NCI-H128 (cell line): ENCODE results near the gene MBNL1.
A peak's percentile ranks its signal among the peaks of the same experiment; 100 is the strongest.

Experiments
- DNase-seq: peaks from one replicate; lab custom pipeline; 2025; ENCODE audit not compliant: unreplicated experiment; lab: John Stamatoyannopoulos, UW

The MBNL1 gene, protein sequence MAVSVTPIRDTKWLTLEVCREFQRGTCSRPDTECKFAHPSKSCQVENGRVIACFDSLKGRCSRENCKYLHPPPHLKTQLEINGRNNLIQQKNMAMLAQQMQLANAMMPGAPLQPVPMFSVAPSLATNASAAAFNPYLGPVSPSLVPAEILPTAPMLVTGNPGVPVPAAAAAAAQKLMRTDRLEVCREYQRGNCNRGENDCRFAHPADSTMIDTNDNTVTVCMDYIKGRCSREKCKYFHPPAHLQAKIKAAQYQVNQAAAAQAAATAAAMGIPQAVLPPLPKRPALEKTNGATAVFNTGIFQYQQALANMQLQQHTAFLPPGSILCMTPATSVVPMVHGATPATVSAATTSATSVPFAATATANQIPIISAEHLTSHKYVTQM

DNA sequence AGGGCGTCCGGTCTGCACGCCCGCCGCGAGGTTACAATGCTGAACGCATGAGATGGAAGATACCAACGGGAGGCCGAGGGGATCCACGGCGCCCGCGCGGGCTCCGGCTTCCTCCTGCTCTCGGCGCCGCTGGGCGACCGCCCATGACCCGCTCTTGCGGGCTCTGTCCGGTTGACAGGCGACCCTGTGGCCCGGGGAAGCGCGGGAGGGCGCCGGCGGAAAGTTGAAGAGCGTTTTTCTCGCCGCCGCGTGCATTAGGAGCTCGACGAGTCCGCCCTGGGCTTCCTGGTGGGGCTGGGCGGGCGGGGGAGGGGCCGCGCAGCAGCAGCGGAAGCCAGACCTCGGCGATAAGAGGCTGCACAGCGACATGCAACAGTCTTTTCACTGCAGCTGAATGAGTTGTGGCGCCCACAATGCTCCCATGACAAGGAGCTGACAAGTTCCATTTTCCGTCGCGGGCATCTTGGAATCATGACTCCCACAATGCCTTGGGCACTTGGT lies at the start of gene MBNL1:
Gene MBNL1, plus strand, starts transcription at position 375 of the 501 bp plus-strand sequence. CDS start 31,265 bp downstream, outside the sequence.
- peak; percentile 66 for DNase-seq

DNA sequence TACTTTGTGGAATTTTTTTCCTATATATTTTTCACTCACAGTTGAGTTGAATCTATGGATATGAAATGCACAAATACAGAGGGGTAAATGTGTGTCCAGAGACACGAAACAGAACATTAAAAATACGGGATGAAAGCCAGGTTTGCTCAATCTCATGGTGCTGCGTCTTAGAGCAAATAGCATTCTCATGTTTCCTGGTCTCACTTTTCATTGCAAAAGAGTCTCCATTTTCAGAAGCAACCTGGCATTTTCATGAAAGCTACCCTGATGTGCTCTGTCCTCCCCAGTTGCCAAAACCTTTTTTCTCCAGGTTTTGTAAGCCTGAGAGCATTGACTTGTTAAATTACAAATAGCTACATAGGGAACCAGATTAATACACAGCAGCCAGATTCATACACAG lies 49.5 kb upstream of the MBNL1 start:
- no peak for DNase-seq

DNA sequence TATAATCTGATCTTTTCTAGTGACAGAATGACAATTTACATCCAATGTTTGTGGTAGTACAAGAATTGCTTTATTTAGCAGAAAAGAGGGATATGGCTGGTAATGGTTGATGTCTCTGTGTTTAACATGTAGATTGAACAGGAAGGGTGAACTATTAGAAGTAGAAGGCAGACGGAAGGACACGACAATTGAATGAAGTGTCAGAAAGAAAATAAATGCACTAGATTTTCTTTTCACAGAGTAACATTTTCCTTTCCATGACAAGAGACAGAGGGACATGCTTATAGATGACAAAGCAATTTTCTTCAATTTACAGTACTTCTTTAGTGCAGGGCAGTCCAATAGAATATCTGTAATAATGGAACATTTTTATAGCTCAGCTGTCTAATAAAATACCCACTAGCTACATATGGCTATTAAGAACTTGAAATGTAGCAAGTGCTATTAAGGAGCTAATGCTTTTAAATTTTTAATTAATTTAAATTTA lies 48.9 kb upstream of the MBNL1 start:
- no peak for DNase-seq

DNA sequence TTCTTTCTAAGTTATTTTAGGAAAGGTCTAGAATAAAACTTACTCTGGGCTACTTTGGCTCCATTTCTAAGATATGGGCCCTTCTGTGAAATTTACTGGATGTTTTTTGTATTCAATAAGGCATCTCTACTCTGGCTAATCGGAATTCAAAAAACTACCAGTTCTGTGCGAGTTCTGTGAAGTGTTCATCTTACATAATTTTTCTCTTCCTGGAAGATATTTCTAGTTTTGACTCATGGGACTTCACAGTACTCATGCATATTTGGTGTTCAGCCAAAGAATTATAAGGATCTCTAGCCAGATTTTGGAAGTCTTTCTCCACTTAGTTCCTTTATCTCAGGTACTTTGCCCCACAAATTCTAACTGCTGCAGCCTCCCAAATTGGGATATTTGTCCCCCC lies 46.4 kb upstream of the MBNL1 start:
- no peak for DNase-seq

DNA sequence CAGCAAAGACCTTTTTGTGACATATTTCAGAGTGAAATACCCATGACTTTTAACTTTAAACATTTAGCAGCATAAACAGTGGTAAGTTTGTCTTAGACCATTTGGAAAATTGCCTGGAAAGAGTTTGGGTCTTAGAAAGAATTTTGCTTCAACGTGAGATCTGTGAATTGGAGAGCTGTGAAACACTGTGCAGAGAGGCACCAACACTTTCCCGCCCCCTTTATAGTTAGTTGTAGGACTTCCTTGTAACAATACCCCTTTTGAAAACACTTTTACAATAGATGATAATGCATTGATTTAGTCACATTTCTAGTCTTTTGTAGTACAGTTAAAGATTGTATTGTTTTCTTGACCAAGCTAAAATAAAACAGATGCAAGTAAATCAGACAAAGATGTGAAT lies 43.5 kb upstream of the MBNL1 start:
- no peak for DNase-seq

DNA sequence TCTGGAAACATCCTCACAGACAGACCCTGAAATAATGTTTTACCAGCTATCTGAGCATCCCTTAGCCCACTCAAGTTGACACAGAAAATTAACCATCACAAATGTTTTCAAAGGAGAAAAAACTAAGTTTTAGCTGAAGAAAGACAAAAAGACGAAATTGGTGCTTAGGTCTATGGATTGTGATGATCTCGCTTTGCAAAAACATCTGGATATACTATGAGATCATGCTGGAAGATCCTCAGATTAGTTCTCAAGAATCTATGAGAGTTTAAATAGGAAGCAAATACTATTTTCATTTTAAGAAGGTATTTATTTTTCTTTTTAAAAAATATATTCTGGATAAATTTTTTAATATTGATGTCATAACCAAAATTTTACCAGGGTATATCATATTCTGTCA lies 42.6 kb upstream of the MBNL1 start:
- no peak for DNase-seq

DNA sequence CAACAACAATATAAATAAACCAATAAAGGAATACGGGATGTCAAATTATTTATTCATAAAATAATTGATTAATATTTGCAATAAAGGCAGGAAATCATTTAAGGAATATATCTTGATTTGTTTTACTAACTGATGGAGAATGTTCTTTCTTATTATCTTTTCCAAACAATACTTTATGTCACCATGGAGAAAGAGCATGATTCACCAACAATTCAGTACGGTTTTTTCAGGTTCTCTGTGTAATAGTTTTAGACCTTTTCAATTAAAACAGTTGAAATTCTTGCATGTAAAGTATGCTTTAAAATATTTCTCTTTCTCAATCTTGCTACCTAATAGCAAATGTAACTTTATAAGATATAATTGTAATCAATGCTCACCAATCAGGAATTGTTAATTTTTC lies 41.7 kb upstream of the MBNL1 start:
- DNase-seq = no peak

DNA sequence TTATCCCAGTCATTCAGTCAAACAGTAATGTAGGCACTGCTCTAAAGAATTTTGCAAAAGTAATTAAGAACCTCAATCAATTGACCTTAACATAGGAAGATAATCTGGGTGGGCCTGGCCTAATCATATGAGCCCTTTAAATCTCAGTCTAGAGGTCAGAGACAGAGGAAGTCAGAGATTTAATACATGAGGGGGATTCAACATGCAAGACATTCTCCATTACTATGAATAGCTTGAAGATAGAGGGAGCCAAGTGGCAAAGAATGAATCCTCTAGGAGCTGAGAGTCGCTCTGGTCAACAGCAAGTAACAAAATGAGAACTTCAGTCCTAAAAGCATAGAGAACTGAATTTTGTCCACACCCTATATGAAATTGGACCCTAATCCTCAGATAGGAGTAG lies 39.0 kb upstream of the MBNL1 start:
- no peak for DNase-seq

DNA sequence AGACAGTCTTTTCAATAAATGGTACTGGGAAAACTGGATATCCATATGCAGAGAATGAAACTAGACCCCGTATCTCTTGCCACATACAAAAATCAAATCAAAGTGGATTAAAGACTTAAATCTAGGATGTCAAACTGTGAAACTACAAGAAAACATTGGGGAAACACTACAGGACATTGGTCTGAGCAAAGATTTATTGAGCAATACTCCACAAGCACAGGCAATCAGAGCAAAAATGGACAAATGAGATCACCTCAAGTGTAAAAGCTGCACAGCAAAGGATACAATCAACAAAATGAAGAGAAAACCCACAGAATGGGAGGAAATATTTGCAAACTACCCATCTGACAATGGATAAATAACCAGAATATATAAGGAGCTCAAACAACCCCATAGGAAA lies 38.4 kb upstream of the MBNL1 start:
- no peak for DNase-seq

DNA sequence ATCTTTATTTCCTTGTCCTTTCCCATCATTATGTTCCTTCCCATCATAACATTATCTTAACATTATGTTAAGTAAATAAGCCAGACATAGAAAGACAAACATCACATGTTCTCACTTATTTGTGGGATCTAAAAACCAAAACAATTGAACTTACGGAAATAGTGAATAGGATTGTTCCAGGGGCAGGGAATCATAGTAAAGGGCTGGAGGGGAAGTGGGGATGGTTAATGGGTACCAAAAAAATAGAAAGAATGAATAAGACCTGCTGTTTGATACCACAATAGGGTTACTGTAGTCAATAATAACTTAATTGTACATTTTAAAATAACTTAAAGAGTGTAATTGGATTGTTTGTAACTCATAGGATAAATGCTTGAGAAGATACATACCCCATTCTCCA lies 36.7 kb upstream of the MBNL1 start:
- DNase-seq = no peak

DNA sequence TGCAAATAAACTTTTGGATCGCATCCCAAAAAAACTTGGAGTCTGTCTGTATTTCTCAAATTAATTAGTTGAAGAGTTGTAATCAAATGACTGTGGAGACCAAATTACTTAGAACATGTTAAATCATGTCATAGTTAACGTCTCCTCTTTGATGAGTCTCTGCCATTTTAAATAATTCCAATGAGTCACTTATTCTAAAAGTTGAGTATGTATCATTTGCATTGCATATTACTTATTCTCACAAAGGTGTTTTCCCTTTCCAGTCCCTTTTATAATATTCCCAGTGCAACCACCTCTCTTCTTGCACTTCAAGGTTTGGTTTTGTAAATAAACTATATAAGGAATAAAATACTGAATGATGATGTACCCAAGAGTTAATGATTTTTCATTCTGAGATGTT lies 36.0 kb upstream of the MBNL1 start:
- no peak for DNase-seq

DNA sequence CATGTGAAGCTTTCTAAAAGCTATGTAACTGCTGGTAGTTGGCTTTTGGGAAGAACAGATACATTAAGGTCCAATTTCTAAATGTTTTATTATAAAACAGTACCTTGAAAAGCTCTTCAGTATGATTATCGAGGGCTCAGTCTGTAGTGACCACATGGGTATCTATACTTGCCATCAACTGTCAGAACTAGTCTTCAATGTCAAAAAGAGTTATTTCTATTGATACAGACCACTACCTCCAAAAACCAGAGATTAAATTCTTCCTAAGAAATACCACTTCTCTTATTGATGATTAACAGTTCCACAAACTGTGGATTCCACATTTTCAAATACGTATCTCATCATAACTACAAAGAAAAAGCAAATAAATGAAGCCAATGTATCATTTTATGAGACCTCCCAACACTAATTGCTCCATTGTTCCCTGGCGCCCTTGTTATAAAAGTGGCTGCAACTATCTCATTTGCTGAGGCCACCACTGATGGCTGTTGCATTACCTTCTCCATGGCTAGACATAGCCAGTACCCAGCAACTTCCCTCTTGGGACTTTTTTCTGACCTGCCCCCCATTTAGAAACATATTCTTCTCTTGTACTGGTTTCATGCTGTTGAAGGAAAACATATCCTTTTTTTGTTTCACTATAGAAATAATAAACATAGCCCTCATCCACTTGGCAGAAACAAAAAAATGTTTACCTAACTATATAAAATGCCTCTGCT lies 33.9 kb upstream of the MBNL1 start:
- DNase-seq = no peak

DNA sequence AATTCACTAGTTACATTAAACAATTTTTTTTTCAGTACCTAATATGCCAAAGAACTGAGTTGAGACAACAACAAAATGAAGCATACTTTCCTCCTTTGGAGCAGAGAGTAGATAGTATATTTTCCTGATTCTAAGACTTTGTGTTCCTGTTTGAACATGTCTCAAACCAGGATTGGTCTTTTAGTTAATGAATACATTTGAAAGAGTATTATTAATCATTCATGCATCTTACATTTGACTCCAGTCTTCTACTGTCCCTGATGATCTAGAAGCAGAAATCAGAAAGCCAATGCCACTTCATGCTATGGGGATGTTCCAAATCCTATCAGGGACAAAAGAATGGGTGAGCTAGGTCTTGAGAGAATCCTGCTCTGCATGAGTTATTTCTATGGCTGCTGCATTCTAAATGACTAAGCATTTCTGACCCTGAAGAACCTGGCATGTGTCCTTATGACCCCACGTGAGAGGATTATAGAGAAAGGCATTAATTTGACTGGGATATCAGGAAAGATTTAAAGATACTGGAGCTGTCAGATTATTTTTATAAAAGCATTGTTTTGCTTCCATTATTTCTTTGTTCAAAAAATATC lies 32.9 kb upstream of the MBNL1 start:
- DNase-seq = no peak

DNA sequence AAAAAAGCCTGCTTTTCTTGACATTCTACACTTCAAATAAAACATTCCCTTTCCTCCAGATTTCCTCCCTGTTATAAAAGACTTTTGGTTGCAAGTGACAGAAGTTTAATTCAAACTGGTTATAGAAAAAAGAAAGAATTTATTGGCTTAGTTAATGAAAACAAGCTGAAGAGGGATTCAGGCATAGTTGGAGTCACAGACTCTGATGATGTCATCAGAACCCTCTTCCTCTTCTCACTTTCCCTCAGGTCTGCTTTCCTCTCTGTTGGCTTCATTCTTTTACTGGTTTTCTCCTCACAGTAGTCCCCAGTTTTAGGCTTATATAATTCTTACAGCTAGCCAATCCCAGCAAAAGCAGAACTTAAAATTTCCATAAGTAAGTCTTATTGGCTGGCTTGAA lies 32.0 kb upstream of the MBNL1 start:
- no peak for DNase-seq

DNA sequence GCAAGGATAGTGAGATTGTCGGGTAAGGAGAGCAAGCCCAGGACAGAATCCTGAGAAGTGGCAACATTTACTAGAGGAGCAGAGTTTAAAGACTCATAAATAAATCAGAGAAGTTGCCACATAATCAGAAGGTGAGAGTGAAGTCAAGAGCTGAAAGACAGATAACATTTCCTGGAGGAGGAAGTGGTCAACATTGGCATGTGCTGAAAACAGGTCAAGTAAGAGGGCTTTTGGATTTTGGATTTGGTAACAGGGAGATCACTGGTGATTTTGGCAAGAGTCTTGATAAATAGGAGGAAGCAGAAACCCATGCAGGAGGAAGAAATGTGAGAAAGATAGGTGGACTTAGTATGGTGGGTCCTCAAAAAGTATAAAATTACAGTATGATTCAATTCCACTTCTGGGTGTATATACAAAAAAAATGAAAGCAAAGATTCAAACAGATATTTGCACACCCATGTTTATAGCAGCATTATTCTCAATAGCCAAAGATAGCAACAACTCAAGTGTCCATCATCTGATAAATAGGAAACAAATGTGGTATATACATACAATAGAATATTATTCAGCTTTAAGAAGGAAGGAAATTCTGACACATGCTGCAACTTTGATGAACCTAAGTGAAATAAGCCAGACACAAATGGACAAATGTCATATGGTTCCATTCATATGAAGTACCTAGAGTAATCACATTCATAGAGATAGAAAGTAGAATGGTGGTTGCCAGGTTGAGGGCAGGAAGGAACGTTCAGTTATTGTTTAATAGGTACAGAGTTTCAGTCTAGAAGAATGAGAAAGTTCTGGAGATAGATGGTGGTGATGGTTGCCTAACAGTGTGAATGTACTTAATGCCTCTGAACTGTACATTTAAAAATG lies 27.3 kb upstream of the MBNL1 start:
- no peak for DNase-seq

DNA sequence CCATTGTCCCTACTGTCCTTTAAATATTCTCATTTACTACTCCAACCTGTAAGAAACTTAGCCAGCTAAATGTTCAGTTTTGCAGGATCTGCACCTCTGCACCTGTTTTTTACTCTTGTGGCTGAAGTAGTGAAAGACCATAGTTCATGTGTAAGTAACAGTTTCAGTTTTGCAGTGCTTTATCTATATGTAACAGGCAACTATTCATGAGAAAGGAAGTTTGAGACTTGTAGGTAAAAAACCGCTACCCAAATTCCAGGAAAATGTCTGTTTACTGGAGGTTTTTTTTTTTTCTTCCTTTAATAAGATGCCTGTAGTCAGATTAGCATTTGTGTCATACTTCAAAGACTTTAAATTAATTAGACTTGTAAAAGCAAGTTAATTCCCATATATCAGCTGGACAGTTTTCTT lies 25.4 kb upstream of the MBNL1 start:
- DNase-seq = no peak

DNA sequence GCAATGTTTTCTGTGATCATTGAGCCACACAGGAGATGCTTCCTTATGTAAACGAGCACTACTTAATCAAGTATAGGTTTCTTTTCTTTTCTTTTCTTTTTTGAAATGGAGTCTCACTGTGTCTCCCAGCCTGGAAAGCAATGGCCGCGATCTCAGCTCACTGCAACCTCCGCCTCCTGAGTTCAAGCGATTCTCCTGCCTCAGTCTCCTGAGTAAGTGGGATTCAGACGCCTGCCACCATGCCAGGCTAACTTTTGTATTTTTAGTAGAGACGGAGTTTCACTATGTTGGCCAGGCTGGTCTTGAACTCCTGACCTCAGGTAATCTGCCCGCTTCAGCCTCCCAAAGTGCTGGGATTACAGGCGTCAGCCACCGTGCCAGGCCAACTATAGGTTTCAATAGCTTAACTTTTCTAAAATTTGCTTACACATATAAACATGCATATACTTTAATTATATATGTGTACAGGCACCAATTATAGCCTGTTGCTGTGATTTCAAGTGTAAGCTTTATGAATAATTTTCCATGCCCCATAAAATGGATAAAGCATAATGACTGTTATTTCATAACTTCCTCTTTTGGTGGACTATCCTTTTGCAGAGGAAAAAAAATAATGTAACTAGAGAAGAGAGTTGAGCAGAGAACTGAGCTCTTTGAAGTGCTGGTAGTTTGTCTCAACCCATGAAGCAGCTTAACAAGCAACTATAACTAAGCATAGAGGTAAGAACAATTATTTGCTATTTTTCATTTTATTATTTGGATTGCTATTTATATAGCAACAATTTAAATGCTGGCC lies 24.8 kb upstream of the MBNL1 start:
- no peak for DNase-seq

DNA sequence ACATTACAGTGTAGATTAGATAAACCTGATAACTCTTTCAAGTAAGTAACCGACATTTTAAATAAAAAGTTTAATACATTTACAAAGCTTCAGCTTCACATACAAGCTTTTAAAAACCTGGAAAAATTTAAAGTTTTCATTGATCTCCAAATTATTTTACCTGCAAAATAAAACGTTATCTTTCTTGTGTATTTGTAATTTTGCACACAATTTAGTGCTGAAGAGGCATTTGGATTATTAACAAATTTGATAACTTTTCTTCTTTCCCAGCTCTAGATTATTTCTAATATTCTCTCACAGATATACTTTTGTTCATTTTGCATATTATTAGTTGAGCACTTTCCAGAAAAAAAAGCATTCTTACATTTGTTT lies 24.2 kb upstream of the MBNL1 start:
- no peak for DNase-seq

DNA sequence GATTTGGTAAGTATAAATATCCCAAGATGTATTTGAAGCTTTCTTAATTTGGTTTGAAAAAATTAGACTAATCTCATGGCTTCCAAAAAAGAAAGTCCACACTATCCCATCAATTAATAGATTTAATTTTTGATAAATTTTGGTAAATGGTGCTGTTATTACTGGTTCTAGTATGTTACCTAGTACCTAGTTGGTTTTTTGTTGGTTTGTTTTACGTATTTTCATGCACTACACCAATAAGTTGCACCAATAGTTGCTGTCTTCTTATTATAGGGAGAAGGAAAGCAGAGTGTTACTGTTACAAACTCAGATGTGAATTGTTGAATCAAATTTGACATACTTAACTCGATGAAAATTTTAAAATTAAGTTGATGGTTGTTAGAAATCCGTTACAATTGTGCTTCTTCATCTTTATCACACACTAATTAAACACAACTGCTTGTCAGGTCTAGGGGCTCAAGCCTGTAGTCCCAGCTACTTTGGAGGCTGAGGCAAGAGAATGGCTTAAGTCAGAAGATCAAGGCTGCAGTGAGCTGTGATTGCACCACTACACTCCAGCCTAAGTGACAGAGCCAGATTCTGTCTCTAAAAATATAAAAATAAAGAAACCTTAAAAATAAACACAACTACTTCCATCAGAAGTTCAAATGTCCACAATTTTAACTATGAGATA lies 23.1 kb upstream of the MBNL1 start:
- DNase-seq = no peak

DNA sequence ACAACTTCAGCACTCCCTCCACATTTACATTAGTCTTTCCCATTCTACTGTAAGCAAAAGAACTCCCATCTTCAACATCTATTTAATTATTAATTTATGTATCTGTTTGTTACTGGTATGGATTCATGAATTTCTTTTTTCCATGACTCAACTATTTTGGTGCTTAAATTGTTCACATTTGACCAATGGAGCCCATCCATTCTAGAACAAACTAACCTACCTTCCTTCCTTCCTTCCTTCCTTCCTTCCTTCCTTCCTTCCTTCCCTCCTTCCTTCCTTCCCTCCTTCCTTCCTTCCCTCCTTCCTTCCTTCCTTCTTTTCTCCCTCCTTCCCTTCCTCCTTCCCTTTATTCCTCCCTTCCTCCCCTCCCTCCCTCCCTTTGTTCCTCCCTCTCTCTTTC lies 16.8 kb upstream of the MBNL1 start:
- DNase-seq = no peak
